ENCODE results near the gene MT1X.
A peak's percentile ranks its signal among the peaks of the same experiment; 100 is the strongest.

Gene MT1X

DNA sequence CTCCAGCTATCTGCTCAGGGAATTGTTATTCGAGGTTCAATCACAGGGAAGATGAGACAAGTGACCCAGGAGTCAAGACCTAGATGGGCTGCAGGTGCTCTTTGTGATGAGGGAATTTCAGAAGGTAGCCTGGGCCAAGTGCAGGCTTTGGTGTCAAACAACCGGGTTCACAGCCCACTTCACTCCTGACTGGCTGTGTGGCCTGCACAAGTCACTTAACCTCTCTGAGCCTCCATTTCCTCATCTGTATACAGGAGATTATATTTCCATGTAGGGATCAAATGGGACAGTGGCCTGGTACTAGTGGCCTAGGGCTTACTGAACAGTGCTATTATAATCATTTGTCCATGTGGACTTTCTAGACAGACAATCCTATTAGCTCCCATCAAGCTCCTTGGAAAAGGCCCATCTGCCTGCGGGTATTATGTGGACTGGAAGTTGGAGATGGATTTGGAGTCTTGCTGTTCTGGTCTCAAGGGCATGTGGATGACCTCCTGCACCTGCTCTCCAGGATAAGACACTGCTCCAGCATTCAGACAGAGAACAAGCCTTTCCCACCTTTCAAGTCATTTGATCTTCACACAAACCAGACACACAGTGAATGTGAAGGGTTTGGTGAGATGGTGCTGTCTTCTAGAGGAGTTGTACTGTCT is 3.1 kb upstream of the MT1X start:
- DNase-seq (ENCODE audit: low spot score), result no peak

DNA sequence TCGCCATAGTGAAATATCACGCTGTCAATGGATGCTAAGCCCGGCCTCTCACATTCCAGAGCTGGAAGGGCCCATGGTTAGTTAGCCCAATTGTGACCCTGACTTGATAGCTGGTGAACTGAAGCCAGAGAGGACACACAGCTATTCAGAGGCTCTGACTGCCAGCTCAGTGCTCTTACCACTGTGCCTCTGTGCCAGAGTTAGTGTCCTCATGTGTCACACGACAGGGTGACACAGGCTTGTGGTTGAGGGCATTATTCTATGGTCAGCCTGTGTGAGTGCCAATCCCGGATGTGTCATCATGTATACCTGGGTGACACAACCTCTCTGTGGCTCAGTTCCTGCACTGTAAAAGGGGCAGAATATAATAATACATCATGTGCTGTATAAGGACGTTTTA is 2.5 kb upstream of the MT1X start:
- DNase-seq (ENCODE audit: low spot score), result no peak

DNA sequence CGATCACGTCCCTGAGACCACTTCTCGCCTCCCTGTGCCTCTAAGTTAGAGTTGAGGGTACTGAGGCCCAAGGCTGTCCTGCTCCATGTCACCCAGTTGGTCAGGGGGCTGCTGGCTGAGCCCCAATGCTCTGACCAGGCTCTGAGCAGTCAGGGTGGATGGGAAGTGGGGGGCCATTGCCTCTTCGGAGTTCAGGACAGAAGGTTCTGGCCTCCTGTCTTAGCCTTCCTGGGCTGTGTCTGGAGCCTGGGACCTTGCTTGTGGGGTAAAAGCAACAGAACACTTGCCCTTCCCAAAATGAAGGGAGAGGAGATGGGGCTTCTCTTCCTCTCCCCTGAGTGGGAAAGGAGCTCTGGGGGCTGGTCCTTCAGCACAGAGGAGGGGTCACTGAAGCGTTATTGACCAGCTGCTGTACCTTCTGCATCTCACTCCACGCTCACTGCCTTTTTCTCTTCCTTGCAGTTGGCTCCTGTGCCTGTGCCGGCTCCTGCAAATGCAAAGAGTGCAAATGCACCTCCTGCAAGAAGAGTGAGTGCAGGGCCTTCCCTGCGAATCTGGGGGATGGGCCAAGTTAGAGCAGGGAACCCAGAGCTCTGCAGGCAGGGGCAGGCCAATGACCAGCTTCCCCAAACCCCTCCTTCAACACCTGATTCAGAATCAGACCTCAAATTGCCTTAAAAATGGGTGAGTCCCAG is 580 bp downstream of the MT1X start:
- no peak for DNase-seq (ENCODE audit: low spot score)

DNA sequence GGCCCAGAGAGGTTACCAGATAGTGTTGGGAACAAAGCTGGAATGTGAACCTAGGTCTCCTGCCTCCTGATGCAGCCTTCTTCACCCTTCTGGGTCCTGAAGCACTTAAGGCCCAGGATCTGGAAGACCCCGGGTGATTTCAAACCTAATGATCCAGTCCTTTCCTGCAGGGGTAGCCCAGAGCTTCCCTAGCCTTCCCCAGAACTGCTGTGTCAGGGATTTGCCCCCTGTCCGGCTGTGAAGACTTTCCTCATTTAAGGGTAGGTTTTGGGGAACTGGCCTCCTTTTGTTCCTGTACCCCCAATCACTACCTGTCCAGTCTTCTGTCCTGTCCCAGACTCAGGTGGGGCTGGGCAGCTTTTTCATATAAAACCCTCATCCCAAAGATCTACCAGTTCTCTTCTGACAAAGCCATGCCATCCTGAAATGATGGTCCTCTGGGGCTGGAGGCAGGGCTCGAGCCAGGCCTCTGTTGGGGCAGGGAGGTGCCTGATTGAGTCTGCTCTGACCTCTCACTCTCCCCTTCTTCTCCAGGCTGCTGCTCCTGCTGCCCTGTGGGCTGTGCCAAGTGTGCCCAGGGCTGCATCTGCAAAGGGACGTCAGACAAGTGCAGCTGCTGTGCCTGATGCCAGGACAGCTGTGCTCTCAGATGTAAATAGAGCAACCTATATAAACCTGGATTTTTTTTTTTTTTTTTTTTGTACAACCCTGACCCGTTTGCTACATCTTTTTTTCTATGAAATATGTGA is 1.3 kb downstream of the MT1X start:
- DNase-seq (ENCODE audit: low spot score), result no peak

DNA sequence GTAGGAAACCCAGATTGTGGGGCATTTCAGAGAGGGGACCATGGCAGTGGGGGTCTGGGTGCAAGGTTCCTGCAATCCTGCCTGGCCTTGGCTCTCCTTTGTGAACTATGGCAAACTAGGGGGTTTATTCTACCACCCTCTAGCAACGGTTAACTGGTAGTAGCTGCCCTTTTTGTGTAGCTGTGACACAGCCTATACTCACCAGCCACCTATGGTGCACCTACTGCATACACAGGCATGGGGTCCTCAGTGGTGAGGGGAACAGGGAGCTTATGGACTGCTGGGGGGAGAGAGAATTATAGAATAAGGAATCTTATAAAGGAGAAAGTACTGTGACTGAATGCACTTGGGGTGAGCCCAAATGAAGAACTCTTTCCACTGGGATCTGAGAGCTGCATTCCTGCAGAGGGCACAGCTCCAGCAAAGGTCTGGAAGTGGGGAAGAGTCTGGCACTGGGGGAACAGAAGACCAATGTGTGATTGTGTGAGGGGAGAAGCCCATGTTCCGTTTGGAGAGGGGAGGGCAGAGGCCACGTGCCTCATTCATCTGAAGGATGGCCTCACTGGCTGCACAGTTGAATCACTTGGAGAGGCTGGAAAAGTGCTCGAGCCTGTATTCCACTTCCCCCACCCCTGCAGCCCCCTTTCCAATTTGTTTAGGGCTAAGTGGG is 2.1 kb downstream of the MT1X start:
- no peak for DNase-seq (ENCODE audit: low spot score)

DNA sequence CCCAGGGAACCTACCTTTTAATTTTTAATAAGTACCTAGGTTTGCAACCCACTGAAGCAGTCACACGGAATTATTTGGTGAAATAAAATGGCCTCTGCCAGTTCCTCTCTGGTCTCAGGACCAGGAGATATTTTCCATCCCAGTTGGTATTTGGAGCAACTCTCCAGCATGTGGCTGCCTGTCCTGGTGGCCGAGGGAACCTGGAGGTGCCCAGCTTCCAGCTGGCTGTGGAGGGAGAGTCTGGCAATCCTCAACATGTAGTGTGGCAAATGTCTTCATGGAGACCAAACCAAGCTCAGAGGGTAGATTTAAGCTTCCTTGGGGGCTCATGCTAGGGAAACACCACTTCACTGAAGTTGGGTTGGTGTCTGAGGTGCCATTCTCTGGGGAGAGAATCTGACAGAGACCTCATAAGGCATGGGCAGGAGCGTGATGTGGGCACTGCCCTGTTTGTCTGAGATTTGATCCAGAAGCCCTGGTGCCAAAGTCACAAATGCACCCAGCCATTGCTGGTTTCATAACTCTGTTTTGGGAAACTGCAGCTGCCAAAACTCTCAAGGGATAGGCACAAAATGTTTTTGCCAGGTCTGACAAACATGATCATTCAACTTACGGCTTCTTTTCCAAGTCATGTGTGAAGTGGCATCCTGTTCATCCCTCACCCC is 2.8 kb downstream of the MT1X start:
- no peak for DNase-seq (ENCODE audit: low spot score)

DNA sequence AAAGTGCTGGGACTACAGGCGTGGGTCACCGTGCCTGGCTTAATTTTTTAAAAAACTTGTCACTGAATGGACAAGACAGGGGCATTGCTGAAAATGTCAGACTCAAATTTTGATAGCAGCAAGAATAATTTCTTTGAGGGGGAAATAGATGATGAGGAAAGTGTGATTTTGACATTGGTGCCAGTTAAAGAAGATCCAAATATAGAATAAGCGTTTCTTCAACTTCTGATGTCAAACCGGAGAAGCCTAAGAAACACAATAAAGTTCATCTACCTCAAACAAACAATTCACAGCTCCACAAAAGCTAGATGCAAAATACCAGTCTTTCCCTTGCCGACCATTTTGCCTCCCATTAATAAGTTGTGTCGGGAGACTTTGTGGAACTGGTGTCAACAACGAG is 4.5 kb downstream of the MT1X start:
- no peak for DNase-seq (ENCODE audit: low spot score)

DNA sequence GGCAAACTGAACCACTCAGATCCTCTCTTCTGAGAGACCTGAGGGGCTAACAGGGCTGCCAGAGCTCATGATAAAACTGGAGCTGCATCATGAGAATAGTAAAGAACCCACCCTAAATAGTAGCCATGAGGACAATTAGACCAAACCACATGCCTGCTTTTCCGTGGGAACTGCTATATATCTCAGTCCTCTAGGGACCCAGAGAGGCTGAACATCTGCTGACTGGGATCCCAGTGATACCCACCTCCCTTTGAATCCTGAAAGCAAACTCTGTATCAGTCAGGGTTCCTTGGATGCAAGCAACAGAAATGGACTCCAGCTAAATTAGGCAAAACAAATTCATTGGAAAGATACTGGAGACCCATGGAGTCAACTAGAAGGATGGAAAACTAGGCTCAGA is 6.5 kb downstream of the MT1X start:
- no peak for DNase-seq (ENCODE audit: low spot score)

DNA sequence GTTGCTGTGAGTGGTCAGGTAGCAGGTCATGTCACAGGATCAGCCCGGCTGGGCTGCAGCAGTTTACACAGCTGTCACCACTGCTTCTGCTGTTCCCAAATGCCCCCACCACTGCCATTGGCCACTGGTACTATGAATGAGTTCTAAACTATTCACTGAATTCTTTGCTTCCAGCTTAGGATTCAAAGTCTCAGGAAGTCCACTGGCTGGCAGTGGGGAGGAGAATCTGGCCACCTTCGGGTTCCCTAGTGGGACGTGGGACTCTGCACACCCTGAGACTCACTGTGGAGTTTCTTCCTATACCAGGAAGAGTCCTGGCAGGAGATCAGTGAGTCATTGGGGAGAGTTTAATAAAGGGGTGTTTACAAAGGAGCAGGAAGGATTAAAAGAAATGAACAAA is 6.9 kb downstream of the MT1X start:
- no peak for DNase-seq (ENCODE audit: low spot score)

DNA sequence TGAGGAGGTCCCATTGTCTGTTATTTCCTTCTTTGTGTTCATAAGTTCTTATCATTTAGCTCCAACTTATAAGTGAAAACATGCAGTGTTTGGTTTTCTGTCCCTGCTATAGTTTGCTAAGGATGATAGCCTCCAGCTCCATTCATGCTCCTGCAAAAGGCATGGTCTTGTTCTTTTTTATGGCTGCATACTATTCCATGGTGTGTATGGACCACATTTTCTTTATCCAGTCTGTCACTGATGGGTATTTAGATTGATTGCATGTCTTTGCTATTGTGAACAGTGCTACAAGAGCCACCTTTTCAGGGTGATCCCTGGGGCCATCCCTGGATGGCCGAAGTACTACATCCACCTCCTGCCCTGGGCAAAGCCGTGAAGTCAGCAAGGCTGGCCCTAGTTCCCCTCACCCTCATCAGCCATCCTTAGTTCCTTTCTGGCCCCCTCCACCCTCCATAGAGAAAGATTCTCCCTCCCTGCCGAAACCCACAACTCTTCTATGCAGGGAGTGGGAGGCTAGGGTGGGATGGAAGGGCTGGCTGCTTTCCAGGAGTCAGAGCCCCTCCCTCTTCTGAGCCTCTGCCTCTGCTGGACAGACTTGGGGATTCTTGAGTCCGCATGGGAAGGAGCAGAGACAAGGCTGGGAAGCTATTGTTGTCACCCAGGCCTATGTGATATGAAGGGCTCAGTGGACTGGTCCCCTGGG is 8.3 kb downstream of the MT1X start:
- no peak for DNase-seq (ENCODE audit: low spot score)

DNA sequence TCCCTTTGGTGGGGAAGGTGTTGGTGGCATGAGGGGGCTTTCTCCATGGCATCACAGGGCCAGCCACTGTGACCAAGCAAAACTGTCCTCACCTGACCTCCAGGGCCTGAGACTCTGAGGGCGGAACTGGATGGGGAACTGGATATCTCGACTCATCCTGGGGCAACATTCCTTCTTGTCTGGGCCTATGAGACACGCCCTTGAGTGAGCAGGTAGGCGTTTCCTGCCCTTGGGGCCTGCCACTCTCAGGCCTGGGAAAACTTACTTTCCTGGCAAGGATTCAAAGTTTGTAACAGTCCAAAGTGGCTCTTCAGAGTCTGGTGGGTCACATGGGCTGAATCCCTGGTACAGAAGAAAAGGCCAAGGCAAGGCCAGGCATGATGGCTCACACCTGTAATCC is 9.6 kb downstream of the MT1X start:
- no peak for DNase-seq (ENCODE audit: low spot score)

DNA sequence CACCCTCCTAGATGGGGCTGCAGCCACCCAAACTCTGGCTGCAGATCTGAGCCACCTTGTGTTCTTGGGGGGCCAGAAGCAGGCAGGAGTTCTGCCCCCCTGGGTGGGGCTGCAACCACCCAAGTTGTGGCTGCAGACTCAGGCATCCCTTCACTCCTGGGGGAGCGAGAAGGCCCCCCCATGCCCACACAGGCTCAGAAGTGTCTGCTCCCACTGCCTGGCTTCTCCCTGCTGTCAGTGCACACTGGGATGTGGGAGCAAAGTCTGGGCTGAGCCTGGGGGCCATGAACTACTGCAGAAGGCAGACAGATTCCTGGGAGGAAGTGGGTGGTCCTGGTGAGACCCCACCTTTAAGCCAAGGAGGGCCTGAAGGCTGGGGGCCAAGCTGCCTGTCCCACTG is 13.0 kb downstream of the MT1X start:
- no peak for DNase-seq (ENCODE audit: low spot score)

DNA sequence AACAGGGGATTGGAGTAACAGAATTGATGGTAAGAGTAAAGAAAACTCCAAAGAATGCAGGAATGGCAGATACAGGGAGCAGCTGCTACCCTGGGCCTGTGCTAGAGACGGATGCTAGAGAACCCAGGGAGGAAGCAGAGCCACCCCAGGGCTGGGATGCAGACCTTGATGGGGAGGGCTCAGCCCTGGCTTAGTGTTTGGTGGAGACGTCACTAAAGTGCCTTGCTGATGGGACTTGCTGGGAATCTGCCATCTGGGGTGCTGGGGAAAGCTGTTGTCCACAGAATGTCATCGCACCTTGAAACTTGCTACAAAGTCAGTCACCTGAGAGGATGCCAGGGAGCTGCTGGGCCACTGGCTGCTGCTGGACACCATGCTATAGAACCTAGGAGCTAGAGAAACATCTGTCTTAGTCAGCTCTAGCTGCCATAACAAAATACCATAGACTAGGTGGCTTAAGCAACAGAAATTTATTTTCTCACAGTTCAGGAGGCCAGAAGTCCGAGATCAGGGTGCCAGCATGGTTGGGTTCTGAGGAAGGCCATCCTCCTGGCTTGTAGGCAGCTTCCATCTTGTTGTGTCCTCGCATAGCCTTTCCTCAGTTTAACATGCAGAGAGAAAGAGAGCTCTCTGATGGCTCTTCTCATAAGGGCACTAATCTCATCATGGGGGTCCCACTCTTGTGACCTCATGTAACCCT is 15.3 kb downstream of the MT1X start:
- no peak for DNase-seq (ENCODE audit: low spot score)

DNA sequence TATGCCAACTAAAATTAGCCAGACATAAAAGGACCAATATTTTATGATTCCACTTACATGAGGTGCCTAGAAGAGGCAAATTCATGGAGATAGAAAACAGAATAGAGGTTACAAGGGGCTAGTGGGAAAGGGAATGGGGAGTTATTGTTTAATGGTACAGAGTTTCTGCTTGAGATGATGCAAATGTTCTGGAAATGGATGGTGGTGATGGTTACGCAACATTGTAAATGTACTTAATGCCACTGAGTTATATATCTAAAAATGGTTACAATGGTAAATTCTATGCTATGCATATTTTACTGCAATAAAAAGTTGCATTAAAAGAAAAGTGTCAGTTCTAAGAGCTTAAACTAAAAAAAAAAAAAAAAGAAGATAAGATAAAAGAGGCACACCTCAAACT is 17.9 kb downstream of the MT1X start:
- no peak for DNase-seq (ENCODE audit: low spot score)

DNA sequence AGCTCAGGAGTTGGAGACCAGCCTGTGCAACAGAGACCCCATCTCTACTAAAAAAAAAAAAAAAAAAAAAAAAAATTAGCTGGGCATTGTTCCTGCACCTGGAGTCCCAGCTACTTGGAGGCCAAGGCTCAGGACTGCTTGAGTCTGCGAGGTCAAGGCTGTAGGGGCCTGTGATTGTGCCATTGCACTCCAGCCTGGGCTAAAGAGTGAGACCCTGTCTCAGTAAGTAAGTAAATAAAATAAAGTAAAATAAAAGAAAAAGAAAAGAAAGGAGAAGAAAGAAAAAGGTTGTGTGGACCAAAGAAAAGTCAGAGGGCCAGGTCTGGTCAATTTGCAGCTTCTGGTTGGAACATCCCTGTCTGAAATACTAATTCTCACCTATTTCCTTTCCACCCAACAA is 18.4 kb downstream of the MT1X start:
- no peak for DNase-seq (ENCODE audit: low spot score)

DNA sequence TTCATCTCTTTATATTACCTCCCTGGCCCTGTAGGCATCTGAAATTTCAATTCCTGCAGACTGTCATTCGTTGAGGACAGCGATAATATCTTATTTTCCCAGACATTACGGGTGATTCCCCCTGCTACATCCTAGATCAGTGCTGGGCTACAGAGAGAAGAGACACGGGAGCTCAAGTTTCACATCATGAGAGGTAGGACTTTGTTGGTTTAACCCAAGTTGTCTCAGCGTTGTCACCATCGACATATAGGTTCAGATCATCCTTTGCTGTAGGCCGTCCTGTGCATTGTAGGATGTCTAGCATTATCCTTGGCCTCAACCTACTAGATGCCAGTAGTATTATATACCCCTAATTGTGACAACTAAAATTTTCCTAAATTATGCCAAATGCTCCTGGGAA is 19.3 kb downstream of the MT1X start:
- DNase-seq (ENCODE audit: low spot score), result no peak

DNA sequence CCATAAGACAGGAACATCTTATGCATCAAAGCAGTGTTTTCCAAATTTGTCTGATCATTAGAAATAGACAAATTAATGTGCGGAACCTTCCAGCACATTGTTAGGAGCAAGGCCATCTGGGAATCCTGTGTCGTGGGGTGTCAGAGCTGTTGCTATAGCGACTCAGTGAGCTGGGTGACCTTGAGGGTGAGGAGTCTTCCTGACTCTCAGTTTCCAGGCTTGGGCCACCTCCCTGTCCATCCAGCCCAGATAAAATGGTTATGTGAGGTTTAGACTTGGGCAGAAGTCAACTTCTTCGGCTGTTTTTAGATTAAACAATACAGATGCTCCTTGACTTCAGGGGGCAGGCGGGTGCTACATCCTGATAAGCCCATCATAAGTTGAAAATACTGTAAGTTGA is 20.6 kb downstream of the MT1X start:
- no peak for DNase-seq (ENCODE audit: low spot score)

DNA sequence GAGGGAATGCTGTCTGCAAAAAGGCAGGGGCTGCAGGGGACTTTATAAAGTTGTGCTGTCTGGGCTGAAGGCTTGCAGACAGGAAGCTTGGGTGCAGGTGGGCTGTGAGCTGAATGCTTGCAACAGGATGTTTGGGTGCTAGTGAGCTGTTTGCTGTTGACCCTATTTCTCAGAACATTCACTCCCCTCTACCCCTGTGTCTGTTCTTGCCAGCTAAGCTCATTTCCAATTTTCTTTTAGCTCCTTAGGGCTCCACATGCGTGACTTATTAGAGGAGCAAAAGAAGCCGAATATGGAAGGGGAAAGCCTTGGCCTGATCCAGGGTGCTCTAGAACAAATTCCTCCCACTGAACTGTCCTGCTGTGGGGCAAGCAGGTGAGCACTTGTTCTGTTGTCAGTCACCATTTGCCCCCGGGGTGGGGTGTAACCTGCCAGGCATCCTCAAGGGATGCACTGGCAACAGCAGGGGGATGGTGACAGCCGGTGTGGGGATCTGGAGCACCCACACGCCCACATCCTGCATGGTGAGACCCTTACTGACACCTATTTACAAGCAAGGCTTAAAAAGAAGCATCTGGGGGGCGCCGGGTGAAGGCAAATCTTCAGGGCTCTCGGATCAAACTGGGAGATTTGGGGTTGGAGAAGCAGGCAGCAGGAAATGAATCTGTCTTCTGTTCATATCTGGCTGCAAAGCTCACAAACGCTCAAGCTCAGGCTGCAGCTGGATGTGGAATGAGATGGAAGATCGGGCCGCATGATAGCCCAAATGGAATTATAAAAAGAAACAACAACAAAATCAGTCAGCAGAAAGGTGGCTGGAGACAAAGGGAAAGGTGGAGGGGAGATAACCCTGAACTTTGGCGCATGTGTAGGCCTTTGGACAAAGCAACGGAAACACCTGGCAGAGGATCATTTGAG is 26.5 kb downstream of the MT1X start:
- peak; percentile 44 for DNase-seq (ENCODE audit: low spot score)

DNA sequence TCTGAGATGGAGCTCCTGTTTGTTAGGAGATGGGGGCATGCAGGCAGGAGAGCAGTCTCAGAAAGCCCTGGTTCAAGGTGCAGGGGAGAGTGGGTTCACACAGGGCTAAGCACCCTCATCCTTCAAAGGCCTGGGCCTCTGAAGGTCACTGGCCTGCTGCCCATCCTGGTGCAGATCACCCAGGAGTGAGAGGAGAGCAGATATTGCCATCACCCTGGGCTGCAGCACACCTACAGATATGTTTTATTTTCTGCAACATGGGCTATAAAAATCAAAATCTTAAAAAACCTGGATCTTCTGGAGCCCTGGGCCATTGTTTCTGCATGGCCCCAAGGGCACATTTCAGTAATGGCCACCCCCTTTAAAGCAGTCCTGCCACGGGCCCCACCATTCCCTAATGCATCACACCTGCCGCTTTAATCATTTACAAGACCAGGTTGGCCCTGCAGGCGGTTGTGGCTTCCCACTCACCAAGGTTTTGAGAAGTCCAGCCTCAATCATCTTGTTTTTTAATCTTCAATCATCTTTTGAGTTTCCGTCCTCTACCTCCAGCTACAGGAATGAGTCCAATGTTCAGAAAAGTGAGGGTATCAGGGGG is 27.3 kb downstream of the MT1X start:
- no peak for DNase-seq (ENCODE audit: low spot score)
